GM19035 (cell line): ENCODE measurements around the gene UBE2QL1.
A peak's percentile ranks its signal among the peaks of the same experiment; 100 is the strongest.
"Not testable (repeated sequence)": the region's sequence is repeated elsewhere in the genome, so short reads cannot be mapped to it uniquely, and the experiment has no call there.

Experiments used
- ATAC-seq: cut with Tn5 transposase; IDR thresholded peaks from one replicate; pipeline ENCODE4 v1.9.1; 2021; ENCODE audit not compliant: unreplicated experiment

The UBE2QL1 gene

DNA sequence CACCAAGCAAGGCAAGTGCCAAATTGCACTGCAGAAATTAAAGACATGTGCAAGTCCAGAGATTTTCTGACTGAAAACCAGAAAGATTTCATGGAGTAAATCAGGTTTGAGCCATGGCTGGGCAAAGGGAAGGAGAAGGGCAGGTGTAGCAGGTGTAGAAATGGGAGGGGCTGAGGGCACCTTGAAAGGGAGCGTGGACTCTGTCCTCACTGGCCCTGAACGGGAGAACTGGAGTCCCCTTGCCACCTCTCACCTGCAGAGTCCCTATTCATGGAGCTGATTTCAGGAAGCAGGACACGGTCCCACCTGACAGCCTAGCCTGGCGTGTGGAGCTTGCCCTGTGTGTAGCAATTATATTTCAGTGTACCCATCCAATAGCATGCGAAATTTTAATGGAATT, 46.3 kb downstream of the UBE2QL1 start:
- ATAC-seq: no peak

GRCh38 chr5:6495433-6496206, 47.0 kb downstream of the UBE2QL1 start:
- no peak for ATAC-seq

- peak; percentile 94 for ATAC-seq
Observed at GRCh38 chr5:6496207-6496584, 47.5 kb downstream of the UBE2QL1 start.

- no peak for ATAC-seq
Observed at GRCh38 chr5:6496636-6497035, 48.0 kb downstream of the UBE2QL1 start.

- ATAC-seq: no peak
Observed at GRCh38 chr5:6497262-6497661, 48.6 kb downstream of the UBE2QL1 start.

DNA sequence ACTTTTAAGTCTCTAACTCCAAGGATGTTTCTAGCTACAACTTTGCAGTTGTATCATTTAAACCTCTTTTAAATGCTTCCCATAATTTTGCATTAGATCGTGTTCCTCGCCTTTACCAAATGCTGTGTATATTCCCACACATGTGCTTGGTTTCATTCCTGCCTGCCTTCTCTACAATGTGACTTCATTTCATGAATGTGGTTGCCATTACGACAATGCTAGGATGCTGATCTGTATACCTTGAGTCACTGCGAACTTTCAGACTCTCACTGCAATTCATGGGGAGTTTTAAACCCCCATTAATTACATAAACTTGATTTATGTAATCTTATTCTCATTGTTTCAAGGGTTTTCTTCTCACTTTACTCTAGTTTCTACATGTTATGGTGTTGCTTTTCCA, 50.3 kb downstream of the UBE2QL1 start:
- no peak for ATAC-seq

- ATAC-seq: peak; percentile 51
Observed at GRCh38 chr5:6501701-6502100, 53.0 kb downstream of the UBE2QL1 start.

DNA sequence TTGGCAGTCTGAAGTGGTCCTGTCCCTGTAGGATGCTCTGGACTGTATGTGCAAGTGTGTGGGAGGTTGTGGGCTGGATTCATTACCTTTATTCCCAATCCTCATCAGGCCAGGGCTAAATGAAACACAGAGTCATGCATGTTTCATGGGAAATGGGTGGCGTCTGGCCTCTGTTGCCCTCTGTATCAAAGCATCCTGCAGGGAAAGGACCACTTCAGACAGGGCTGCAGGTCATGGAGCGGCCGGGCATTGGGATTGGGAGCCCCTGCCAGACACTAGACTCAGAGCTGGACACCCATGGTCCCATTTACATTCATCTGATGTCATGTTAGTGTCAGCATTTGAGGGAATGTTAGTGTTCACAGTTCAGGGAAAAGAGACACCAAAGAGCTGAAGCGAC, 53.8 kb downstream of the UBE2QL1 start:
- no peak for ATAC-seq

GRCh38 chr5:6503342-6503741, 54.7 kb downstream of the UBE2QL1 start:
- ATAC-seq: no peak

DNA sequence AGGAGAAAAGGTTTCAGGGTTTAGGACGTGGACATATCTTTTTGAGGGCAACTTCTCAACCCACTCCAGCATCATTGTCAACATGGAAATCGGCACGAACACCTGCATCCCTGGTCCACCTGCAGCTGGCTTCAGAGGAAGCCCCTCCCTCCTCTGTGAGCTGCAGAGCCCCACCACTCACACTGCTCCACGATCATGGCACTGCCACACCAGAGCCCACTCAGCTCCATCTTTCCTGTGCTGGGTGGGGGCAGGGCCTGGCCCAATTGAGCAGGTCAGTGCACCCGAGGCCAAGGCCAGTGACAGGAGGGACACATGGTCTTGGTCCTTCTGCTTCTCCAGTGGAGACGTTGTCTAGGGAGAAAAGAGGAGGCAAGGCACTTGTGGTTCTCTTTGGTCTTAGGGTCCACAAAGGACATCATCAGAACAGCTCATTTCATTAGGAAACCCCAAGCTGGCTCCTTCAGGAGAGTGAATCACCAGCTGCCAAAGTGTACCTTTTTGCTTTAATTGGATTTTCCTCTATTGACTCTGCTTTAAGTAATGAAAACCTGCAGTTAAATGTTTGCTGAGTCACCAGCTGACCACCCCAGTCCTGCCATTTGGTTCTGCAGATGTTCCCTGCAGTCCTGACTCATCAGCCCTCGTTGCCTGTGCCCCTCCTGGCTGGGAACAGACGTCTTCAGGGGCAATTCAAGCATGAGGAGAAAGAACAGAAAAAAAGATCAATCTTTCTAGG, 56.2 kb downstream of the UBE2QL1 start:
- no peak for ATAC-seq

DNA sequence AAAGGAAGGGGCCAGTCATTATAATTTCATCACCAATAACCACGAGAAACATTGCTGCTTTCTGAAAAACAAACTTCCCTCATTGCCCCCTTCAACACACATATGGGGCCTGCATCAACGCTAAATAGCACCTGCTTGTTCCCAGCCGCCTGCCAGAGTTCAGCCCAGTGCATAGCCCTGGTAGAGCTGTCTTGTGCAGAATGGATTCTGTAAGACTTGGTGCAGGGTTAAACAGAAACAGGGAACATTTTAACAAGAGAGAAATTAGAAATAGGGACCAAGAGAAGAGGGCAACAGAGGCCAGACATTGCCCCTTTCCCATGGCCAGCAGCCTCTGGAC, 56.7 kb downstream of the UBE2QL1 start:
- ATAC-seq: no peak

DNA sequence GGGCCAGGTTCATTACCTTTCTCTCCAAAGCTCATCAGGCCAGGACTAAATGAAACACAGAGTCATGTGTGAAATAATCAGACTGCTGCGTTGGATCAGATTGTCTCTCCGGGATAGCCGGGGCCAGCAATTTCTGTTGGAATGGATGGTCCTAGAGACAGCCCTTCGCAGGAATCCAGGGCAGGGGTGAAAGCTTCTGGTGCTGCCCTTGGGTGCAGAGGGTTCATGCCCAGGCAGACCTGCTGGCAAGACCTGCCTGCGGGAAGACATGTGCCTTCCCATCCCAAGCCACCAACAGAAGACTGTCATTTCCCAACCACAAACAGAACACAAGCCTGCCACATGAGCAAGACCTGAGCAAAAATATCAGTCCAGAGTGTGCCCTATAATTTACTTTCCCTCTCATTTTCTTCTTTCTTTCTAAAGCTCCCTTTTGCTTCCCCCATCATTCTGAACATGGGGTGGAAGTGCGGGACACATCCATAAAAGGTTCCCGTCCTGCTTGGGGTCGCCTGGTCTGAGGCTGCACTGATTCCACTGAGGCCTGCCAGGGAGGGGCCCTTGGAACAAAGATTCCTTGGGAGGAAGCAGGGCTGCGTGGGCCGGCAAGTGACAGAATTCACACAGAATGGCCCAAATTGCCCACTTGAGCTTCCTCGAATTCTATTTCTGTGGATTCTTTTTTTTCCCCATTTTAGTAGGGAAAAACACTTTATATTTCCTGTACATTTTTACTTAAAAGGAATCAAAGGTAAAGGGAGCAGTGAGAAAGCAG, 57.3 kb downstream of the UBE2QL1 start:
- no peak for ATAC-seq

- ATAC-seq: no peak
Observed at GRCh38 chr5:6506611-6507010, 58.0 kb downstream of the UBE2QL1 start.

DNA sequence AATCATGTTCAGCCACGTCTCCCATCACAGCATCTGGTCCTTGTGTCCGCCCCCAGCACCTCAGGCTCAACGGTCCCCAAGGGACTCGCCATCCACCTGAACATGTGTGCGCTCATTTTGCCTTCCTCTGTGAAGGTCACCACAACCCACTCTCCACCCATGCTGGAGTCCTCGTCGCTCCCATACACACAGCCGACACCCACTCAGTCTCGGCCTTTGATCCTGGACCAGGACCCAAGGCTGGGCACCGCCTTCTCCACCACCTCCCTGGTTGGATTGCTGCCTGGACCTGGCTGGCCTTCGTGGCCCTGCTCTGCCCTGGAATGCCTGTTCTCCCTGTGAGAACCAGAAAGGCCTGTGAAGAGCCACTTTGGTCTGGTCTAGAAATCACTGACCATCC, 60.3 kb downstream of the UBE2QL1 start:
- ATAC-seq: no peak

DNA sequence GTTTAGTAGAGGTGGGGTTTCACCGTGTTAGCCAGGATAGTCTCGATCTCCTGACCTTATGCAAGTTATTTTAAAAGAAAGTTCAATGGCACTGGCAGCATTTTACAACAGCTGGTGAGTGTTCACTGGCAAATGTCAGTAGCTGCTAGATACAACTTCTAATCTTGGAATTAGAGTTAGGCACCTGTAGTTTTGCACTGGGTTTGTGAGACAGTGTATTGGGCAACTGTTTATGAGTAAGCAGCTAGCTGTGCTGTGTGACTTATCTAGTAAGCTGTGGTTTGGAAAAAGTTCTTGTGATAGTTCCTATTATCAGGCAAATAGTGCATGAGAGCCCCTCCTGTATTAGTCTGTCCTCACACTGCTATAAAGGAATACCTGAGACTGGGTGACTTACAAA, 61.5 kb downstream of the UBE2QL1 start:
- no peak for ATAC-seq

DNA sequence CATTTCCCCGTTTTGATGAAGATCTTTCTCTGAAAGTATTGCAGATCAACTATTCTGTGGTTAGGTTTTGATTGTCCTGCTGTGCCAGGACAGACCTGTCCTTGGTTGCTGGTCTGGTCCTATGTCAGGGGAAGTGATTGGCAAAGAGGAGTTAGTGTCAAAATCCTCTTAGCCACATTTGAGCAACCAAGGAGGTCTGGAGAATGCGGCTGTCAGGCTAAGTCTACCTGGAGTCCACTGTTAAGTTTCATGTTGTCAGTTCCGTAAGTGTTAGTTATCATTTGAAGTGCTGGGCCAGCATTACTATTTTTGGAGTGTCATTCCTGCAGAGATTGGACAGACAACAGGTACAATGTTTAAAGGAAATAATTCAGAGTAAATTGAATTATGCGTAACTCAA, 62.3 kb downstream of the UBE2QL1 start:
- no peak for ATAC-seq

- ATAC-seq: not testable (repeated sequence)
Observed at GRCh38 chr5:6515812-6516211, 67.2 kb downstream of the UBE2QL1 start.

DNA sequence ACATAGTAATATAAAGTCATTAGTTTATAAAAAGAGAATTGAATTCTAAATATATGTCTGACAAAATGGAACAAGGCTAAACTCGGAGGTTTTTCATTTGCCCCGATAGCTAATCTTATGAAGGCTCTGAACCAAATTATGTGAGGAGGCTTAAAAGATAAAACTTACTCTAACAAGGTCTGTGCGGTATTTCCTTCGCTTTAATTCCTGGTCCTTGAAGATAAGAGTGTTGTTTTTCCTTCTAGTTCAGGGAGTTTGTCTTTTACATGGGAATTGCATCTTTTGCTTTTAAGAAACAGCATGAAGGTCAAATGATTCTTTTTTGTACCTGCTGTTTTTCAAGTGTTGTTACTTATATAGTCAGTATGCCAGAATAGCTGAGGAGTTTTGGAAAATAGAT, 68.2 kb downstream of the UBE2QL1 start:
- no peak for ATAC-seq

GRCh38 chr5:6517510-6517909, 68.9 kb downstream of the UBE2QL1 start:
- no peak for ATAC-seq

DNA sequence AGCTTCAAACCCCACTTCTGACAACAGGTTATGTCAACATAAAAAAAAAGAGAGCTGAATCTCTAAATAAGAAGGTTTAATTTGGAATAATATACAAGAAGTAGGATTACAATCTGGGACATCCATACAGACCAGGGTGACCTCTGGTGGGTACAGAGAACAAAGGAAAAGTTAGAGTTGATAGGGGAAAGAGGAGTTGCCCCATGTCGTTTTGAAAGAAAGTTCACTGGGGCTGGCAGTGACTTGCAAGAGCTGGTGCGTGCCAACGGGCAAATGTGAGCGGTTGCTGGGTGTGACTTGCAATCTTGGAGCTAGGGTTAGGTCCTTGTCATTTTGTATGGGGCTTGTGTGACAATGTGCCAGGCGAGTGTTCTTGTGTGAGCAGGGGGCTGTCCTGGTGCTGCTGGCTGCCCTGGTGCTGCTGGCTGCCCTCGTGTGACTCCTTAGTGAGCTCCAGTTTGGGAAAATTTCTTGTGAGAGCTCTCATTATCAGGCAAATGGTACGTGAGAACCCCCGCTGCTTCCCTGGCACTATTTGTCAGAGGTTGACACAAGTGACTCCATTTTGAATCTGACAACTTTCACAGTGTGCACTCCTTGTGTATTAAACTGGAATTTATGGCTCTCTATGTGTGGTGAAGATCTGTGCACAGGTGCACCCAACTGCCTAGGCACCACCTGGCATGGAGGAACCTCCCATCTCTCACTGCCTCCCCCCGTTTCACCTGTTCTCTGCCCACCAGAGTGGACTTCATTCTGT, 69.8 kb downstream of the UBE2QL1 start:
- no peak for ATAC-seq

DNA sequence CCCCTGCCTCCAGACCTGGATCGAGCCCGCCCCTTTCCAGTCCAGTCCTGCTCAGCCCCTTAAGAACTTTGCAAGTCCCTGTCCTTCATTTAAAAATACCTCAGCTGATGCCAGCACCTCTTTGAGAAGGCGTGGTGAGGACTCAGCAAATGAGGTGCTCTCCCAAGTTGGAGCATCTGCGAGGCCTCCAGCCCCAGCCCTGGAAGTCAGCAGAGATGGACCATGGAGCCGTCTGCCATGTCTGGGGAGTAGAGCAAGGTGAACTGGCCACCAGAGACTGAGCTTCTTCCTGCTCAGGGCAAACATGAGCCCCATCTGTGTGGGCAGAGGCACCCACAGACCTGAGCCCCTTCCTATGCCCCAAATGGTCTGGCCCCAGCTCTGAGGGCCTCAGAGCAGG, 71.5 kb downstream of the UBE2QL1 start:
- ATAC-seq: no peak
